Prostate gland (tissue), 2 donors: ENCODE measurements around the gene SMIM35.

ENCODE experiments used
- CTCF ChIP-seq, 4 experiments: fragments of 200-600 bp in 2 of 4; fragments of 450-650 bp in 2 of 4; sonication (generic) in 2 of 4; IDR thresholded peaks; 1 replicate in 3 of 4; 2 replicates in 1 of 4; pipeline ENCODE4 v1.5.1; 2016 to 2019; ENCODE audit warnings: antibody characterized with exemption in 4 of 4, mild to moderate bottlenecking in 2 of 4, moderate library complexity in 2 of 4
- POLR2A ChIP-seq: fragments of 450-650 bp; IDR thresholded peaks from one replicate; pipeline ENCODE4 v1.6.1; 2016; ENCODE audit warnings: antibody characterized with exemption, mild to moderate bottlenecking
- POLR2AphosphoS5 ChIP-seq: sonication (generic); formaldehyde crosslinking; IDR thresholded peaks from one replicate; pipeline ENCODE4 v1.6.1; 2017; ENCODE audit warnings: antibody characterized with exemption

GRCh38 chr11:117999354-117999993 lies 87.3 kb downstream of the SMIM35 start:
- TF ChIP-seq CTCF (IDR thresholded peaks at IDR 0.05), result no peak
- TF ChIP-seq POLR2AphosphoS5, result no peak
- no peak for TF ChIP-seq POLR2A
